Heart left ventricle (tissue), 13 donors: Measurements from ENCODE around the gene AMIGO3.

Experiments used
- POLR2A ChIP-seq, 2 donors: fragments of 450-650 bp; IDR thresholded peaks; one replicate each; pipeline ENCODE4 v1.6.1; 2017; ENCODE audit warnings: antibody characterized with exemption in 2 of 2, mild to moderate bottlenecking in 2 of 2, moderate library complexity in 2 of 2
- TF ChIP-seq, protein P1 (sequence below), 12 donors: fragments of 200-600 bp; sonication (generic) in 4 of 12; IDR thresholded peaks; one replicate each; pipeline versions ENCODE4 v1.5.0 to v1.8.0; 2018 to 2022; ENCODE audit warnings: antibody characterized with exemption in 12 of 12, mild to moderate bottlenecking in 5 of 12
- donor health status: ischemic (EF 13 %, LVEDD 7.1; RV severe dilation, severe dysfunction).
- donor health status: DM: no; HTN: yes; CAD: no.
- donor health status: DM: no; HTN: no; CAD: no.
- donor health status: ischemic (EF 25% LVEDD 6.9; RV normal size, moderate dysfunction).
- donor health status: ischemic (EF 25% LVEDD 5.7; RV mildly dilated, moderate dysfunction).
- donor health status: ischemic (EF 35%, LVEDD 5.7; RV mildly dilated, moderate dysfunction).
- donor health status: nonischemic (EF 11% LVEDD 7.7; RV severe dilation, severe dysfunction).
- donor health status: DM: yes; HTN: yes; CAD: no.
- donor health status: PGD.
- donor health status: ischemic (EF 29% LVEDD 5.4; RV normal size, mild dysfunction).
- donor health status: nonischemic (EF 23%, LVEDD 6.1; RV moderate dilation, normal function).

DNA sequence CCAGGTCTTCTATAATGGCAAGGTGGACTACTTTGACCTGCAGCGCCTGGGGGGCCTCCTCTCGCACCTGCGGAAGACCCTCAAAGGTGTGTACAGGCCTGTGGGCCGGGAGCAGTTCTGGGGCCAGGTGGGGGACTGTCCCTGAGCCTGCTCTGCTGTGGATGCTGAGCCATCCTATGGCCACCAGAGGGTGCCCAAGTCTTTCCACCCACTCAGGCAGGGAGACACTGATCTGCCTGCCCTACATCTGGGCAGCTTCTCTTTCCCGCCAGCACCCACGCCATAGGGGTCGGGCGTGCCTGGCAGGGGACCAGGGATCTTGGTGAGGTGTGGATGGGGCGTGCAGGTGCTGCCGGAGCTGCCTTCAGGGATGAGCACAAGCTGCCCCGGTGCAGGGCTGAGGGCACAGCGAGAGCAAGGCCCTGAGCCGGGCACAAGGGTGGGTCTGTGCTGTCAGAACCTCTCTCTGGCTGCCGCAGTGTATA, 16.0 kb downstream of the AMIGO3 start:
- TF ChIP-seq, protein P1, sequence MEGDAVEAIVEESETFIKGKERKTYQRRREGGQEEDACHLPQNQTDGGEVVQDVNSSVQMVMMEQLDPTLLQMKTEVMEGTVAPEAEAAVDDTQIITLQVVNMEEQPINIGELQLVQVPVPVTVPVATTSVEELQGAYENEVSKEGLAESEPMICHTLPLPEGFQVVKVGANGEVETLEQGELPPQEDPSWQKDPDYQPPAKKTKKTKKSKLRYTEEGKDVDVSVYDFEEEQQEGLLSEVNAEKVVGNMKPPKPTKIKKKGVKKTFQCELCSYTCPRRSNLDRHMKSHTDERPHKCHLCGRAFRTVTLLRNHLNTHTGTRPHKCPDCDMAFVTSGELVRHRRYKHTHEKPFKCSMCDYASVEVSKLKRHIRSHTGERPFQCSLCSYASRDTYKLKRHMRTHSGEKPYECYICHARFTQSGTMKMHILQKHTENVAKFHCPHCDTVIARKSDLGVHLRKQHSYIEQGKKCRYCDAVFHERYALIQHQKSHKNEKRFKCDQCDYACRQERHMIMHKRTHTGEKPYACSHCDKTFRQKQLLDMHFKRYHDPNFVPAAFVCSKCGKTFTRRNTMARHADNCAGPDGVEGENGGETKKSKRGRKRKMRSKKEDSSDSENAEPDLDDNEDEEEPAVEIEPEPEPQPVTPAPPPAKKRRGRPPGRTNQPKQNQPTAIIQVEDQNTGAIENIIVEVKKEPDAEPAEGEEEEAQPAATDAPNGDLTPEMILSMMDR (IDR thresholded peaks at IDR 0.05) = peak; percentile 59 to 80 (median 74)
- no peak for TF ChIP-seq POLR2A (IDR thresholded peaks at IDR 0.05)
